Fibroblast of lung (primary cell): ENCODE data around the gene RNF32. TPM values are rescaled to one million over a fixed set of nuclear protein-coding genes. Genes with fewer than 3 reads are reported as not detected.
"Not testable (repeated sequence)": the region's sequence is repeated elsewhere in the genome, so short reads cannot be mapped to it uniquely, and the experiment has no call there.

Experiments
- DNase-seq, 2 donors: peaks; one replicate each; pipeline versions ENCODE4 v3.0.0 to v3.0.0-alpha.2; 2010; ENCODE audit warnings: low read depth in 2 of 2
- H2AFZ ChIP-seq: 2 replicates; pipeline ENCODE4 v1.5.1; 2012; ENCODE audit warnings: low read length, control low read depth, inconsistent platforms
- H3K27ac ChIP-seq: 2 replicates; pipeline ENCODE4 v1.5.1; 2011; ENCODE audit warnings: low read length, control low read depth; ENCODE audit not compliant: insufficient read depth
- H3K27me3 ChIP-seq: 2 replicates; pipeline ENCODE4 v1.5.1; 2011; ENCODE audit warnings: mild to moderate bottlenecking, low read length; ENCODE audit not compliant: control insufficient read depth, insufficient read depth
- H3K36me3 ChIP-seq: 2 replicates; pipeline ENCODE4 v1.5.1; 2011; ENCODE audit warnings: low read length; ENCODE audit not compliant: control insufficient read depth, insufficient read depth
- H3K4me1 ChIP-seq: 2 replicates; pipeline ENCODE4 v1.5.1; 2011; ENCODE audit warnings: low read length; ENCODE audit not compliant: control insufficient read depth, insufficient read depth; ENCODE audit errors: extremely low read depth
- H3K4me2 ChIP-seq: 2 replicates; pipeline ENCODE4 v1.5.1; 2011; ENCODE audit warnings: low read length, control low read depth; ENCODE audit not compliant: insufficient read depth; ENCODE audit errors: extremely low read depth
- H3K4me3 ChIP-seq, 4 experiments: fragments of 200-600 bp in 1 of 4; sonication (generic) in 1 of 4; replicated peaks in 1 of 4; 2 replicates each; pipeline ENCODE4 v1.5.1; 2011 to 2016; ENCODE audit warnings: low read length in 4 of 4, low read depth in 3 of 4, mild to moderate bottlenecking in 3 of 4, control low read depth in 2 of 4, inconsistent platforms in 1 of 4, mixed read lengths in 1 of 4; ENCODE audit not compliant: insufficient read depth in 1 of 4; ENCODE audit errors: control extremely low read depth in 1 of 4
- H3K79me2 ChIP-seq: 2 replicates; pipeline ENCODE4 v1.5.1; 2012; ENCODE audit warnings: mild to moderate bottlenecking, low read length, inconsistent platforms; ENCODE audit not compliant: control insufficient read depth, insufficient read depth
- H3K9ac ChIP-seq: 2 replicates; pipeline ENCODE4 v1.5.1; 2011; ENCODE audit warnings: mild to moderate bottlenecking, low read length, control low read depth; ENCODE audit not compliant: insufficient read depth
- H3K9me3 ChIP-seq: 2 replicates; pipeline ENCODE4 v1.5.1; 2012; ENCODE audit warnings: low read depth, low read length; ENCODE audit not compliant: control insufficient read depth, insufficient read depth
- H4K20me1 ChIP-seq: 2 replicates; pipeline ENCODE4 v1.5.1; 2011; ENCODE audit warnings: low read length; ENCODE audit not compliant: control insufficient read depth, insufficient read depth; ENCODE audit errors: extremely low read depth
- CTCF ChIP-seq, 2 donors: IDR thresholded peaks in 1 of 2; conservative IDR thresholded peaks in 1 of 2; 1 replicate in 1 of 2; 2 replicates in 1 of 2; pipeline ENCODE4 v1.5.1; 2011 to 2012; ENCODE audit warnings: low read length in 2 of 2, control low read depth in 1 of 2, inconsistent platforms in 1 of 2, low read depth in 1 of 2, mild to moderate bottlenecking in 1 of 2
- EZH2 ChIP-seq: IDR thresholded peaks from 2 replicates; pipeline ENCODE4 v1.5.1; 2012; ENCODE audit warnings: low read length, control low read depth, mild to moderate bottlenecking; ENCODE audit errors: missing control alignments
- polyA plus RNA-seq, 2 donors: library from polyadenylated mRNA; depleted of rRNA in 1 of 2; stranded (reverse) in 1 of 2; unstranded in 1 of 2; fragments of >200 nt; gene quantifications; 2 replicates each; pipeline ENCODE4 v1.2.1, GENCODE V29; 2011 to 2012; ENCODE audit warnings: missing spikeins in 1 of 2
- total RNA-seq: library from RNA; depleted of rRNA; stranded (reverse); fragments of >200 nt; gene quantifications from 2 replicates; pipeline ENCODE4 v1.2.1, GENCODE V29; 2014

RNF32 gene
- total and polyA plus RNA-seq, 2 donors (not counting 1 experiment from before 2014, with no cell fraction given), result 0.91 to 2.8 TPM

- H3K4me2 ChIP-seq, result no peak overlapping the region
- no peak overlapping the region for H3K4me3 ChIP-seq
- H3K27me3 ChIP-seq, result peaks cover 2% of the 10 kb centered on the region
- H3K36me3 ChIP-seq, result no peaks in the 10 kb centered on the region
- no peaks in the 10 kb centered on the region for H3K79me2 ChIP-seq
- no peaks in the 10 kb centered on the region for H4K20me1 ChIP-seq
- no peak overlapping the region for H3K9ac ChIP-seq
- TF ChIP-seq CTCF (conservative IDR thresholded peaks at IDR 0.05 in 1 of 2, IDR thresholded peaks at IDR 0.05 in 1 of 2; ENCODE audit: low read depth in 1 of 2, low read length in 2 of 2) (no peak), EZH2 (no peak)
- H3K4me1 ChIP-seq, result no peaks in the 10 kb centered on the region
- no peak overlapping the region for H2AFZ ChIP-seq
- H3K9me3 ChIP-seq, result no peaks in the 10 kb centered on the region
- no peak overlapping the region for H3K27ac ChIP-seq
- DNase-seq, result no peak
These were observed 22.3 kb upstream of the RNF32 start for GRCh38 chr7:156618078-156618779.

- no peak overlapping the region for H2AFZ ChIP-seq
- no peak overlapping the region for H3K4me2 ChIP-seq
- H3K4me1 ChIP-seq, result no peaks in the 10 kb centered on the region
- H3K27ac ChIP-seq, result no peak overlapping the region
- H3K36me3 ChIP-seq, result no peaks in the 10 kb centered on the region
- H4K20me1 ChIP-seq, result no peaks in the 10 kb centered on the region
- H3K27me3 ChIP-seq, result peaks cover 2% of the 10 kb centered on the region
- H3K79me2 ChIP-seq, result no peaks in the 10 kb centered on the region
- no peak overlapping the region for H3K9ac ChIP-seq
- H3K9me3 ChIP-seq, result no peaks in the 10 kb centered on the region
- no peak for DNase-seq
- no peak overlapping the region for H3K4me3 ChIP-seq
- no peak for TF ChIP-seq CTCF (conservative IDR thresholded peaks at IDR 0.05 in 1 of 2, IDR thresholded peaks at IDR 0.05 in 1 of 2; ENCODE audit: low read depth in 1 of 2, low read length in 2 of 2)
- TF ChIP-seq EZH2, result no peak
These were observed 21.7 kb upstream of the RNF32 start for GRCh38 chr7:156618780-156619367.

- not testable (repeated sequence) for H3K27ac ChIP-seq, DNase-seq, H3K27me3 ChIP-seq, H3K4me3 ChIP-seq, H3K79me2 ChIP-seq, H3K4me1 ChIP-seq, H2AFZ ChIP-seq, H3K36me3 ChIP-seq, H3K9me3 ChIP-seq, H3K4me2 ChIP-seq, H3K9ac ChIP-seq, H4K20me1 ChIP-seq
These were observed 20.9 kb upstream of the RNF32 start for GRCh38 chr7:156619488-156620290.
